HG03139 (cell line): ENCODE results near the gene ALOX12.
"Not testable (repeated sequence)": the region's sequence is repeated elsewhere in the genome, so short reads cannot be mapped to it uniquely, and the experiment has no call there.

ENCODE experiments used
- ATAC-seq: cut with Tn5 transposase; IDR thresholded peaks from one replicate; pipeline ENCODE4 v1.9.1; 2021; ENCODE audit not compliant: unreplicated experiment

The ALOX12 gene, protein sequence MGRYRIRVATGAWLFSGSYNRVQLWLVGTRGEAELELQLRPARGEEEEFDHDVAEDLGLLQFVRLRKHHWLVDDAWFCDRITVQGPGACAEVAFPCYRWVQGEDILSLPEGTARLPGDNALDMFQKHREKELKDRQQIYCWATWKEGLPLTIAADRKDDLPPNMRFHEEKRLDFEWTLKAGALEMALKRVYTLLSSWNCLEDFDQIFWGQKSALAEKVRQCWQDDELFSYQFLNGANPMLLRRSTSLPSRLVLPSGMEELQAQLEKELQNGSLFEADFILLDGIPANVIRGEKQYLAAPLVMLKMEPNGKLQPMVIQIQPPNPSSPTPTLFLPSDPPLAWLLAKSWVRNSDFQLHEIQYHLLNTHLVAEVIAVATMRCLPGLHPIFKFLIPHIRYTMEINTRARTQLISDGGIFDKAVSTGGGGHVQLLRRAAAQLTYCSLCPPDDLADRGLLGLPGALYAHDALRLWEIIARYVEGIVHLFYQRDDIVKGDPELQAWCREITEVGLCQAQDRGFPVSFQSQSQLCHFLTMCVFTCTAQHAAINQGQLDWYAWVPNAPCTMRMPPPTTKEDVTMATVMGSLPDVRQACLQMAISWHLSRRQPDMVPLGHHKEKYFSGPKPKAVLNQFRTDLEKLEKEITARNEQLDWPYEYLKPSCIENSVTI

GRCh38 chr17:6995500-6996255 lies at the start of gene ALOX12:
ALOX12 (plus strand) TSS chr17:6996049; CDS start chr17:6996118, 69 bp downstream.
- no peak for ATAC-seq

DNA sequence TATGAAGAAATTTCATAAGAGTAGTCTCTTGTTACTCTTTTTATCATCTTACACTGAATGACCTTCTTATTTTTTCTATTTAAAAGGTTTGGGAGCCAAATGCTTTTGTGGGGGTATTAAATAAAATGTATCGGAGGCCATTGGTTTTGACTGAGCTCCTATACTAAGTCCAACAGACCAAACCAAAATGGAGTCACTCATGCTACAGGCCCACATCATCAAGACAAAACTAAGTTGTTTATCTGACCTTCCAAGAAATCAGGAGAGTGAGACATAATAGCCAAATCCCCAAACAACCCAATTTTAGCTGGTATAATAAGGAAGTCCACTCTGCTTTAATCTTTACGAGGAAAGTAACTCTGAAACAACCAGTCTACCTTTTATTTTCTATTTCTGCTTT lies 48.1 kb upstream of the ALOX12 start:
- ATAC-seq, result no peak

DNA sequence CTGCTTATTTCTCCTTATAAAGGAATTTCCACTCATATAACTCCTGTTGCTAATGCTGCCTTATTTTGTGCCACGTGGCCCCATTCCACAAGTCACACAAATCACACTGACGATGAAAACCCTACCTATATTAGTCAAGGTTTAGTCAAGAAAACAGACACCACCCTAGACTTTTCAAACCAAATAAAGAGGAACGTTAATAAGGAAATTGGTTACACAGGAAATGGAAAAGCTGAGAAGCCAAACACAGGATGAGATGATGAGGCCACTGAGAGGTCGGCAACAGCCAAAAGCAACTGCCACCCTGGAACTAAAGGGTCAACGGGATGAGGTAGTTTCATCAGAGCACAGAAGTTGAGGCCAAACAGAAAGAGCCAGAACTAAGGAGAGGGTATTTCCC lies 47.3 kb upstream of the ALOX12 start:
- no peak for ATAC-seq

DNA sequence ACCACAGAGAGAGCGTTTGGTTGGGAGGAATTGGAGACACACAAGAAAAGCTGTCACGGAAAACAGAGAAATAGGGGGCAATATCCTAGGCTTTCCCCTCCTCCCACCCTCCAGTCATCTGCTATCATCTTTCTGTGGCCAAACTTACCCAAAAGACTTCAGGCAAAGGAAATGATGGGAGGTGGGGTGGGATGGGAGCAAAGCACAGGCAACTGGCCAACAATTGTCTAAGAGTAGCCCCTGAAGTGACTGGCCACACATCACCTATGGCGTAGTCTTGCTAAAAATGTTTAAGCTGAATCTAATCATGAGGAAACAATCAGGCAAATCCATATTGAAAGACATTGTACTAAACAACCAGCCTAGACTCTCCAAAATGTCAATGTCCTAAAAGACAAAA lies 46.9 kb upstream of the ALOX12 start:
- no peak for ATAC-seq

DNA sequence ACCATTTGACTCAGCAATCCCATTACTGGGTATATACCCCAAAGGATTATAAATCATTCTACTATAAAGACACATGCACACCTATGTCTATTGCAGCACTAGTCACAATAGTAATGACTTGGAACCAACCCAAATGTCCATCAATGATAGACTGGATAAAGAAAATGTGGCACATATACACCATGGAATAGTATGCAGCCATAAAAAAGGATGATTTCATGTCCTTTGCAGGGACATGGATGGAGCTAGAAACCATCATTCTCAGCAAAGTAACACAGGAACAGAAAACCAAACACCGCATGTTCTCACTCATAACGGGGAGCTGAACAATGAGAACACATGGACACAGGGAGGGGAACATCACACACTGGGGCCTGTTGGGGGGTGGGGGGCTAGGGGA lies 44.9 kb upstream of the ALOX12 start:
- not testable (repeated sequence) for ATAC-seq

DNA sequence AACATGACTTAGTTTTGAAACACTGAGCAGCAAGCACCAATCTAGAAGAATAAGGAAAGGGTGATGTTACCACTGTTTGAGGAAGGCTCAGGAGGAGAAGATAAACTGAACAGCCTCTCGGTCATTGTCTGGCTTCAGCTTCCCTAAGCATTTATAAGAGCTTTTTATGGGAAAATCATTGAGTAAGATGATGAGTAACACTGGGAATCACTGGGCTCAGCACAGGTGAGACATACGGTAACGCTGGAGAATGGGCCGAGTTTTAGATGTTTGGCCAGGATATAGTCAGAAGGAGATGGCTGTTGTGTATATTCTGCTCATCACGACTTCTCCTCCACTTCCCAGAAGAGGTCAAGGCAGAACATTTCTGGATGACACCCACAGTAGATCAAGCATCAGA lies 42.2 kb upstream of the ALOX12 start:
- no peak for ATAC-seq

- ATAC-seq, result no peak
Measured at GRCh38 chr17:6959700-6960099, 36.1 kb upstream of the ALOX12 start.

- ATAC-seq, result no peak
Measured at GRCh38 chr17:6969323-6969726, 26.5 kb upstream of the ALOX12 start.

DNA sequence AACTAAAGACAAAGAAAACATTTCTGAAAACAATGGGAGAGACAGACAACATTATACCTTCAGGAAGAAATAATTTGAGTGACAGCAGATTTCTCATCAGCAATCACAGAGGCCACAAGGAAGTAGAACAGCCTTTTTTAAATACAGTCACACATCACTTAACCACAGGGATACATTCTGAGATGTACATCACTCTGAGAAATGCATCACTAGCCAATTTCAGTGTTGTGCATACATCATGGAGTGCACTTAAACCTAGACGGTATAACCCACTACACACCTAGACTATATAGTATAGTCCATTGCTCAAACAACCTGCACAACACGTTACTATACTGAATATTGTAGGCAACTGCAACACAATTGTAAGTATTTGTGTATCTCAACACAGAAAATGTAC lies 24.9 kb upstream of the ALOX12 start:
- ATAC-seq, result no peak

DNA sequence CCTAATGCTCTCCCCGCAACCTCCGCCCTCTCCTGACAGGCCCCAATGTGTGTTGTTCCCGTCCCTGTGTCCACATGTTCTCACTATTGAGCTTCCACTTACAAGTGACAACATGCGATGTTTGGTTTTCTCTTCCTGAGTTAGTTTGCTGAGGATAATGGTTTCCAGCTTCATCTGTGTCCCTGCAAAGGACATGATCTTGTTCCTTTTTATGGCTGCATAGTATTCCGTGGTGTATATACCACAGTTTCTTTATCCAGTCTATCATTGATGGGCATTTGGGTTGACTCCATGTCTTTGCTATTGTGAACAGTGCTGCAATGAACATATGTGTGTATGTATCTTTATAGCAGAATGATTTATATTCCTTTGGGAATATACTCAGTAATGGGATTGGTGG lies 16.4 kb upstream of the ALOX12 start:
- ATAC-seq, result not testable (repeated sequence)

DNA sequence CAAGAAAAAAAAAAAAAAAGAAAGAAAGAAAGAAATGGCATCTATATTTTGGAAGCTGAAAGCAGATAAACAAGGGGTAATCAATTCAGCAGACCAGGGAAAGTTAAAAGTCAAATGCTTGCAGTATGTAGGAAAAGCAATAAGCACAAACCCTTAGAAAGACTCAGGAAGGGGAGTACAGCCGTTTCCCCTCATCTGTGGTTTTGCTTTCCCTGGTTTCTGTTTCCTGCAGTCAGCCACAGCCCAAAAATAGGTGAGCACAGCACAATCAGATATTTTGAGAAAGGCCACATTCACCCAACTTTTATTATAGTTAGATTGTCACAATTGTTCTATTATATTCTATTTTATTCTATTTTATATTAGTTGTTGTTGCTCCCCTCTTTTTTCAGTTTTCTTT lies 14.4 kb upstream of the ALOX12 start:
- ATAC-seq, result no peak

DNA sequence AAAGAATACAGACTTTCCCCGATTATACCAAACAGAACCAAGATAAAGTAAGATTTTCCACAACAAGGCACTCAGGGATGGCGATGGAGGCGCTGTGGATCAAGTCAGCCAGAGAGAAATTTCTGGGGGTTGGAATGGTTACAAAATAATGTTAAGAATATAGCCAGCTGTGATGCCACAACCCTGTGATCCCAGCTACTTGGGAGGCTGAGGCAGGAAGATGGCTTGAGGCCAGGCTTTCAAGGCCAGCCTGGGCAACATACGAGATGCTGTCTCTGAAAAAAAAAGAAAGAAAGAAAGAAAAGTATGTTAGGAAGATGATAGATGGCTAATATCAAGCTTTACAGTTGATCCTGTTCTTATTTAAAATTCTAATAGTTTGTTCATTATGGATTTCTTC lies 10.6 kb upstream of the ALOX12 start:
- no peak for ATAC-seq

DNA sequence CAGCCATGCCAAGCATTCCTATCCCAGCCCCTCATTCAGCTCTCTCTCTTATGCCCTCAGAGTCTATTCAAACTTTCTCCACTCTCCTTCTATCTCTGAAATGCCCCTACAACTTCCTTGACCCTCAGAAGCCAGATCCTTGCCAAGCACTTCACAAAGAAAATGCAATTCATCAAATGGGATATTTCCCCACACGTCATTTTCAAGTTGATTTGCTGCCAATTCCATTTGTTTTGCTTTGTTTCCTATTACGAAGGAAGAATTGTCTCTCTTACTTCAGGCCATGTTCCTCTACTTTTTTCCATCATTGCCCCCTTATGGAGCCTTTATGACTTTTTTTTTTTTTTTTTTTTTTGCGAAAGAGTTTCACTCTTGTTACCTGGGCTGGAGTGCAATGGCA lies 9.2 kb upstream of the ALOX12 start:
- no peak for ATAC-seq

- no peak for ATAC-seq
Measured at GRCh38 chr17:6989779-6990178, 6.1 kb upstream of the ALOX12 start.

GRCh38 chr17:6993613-6994056 lies 2.2 kb upstream of the ALOX12 start:
- not testable (repeated sequence) for ATAC-seq

DNA sequence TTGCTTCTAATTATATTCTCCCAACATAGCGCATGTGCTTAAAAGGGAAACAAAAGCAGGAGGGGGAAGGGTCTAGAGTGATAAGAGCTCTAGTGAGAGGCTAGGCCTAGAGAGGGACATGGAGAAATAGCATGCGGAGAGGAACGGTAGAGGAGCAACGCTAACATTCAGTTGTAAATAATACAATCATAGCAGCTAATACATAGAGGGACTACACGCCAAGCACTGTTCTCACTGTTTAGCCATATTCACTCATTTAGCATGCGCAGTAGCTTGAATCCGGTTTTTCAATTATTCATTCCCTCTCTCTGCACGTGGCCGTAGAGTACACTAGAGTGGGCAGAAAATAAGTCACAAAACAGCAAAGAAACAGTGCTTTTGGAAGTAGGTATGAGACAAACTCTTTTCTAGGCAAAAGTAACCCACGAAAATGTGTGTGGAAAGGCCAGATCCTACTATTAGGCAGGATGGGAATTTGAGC lies 1.7 kb upstream of the ALOX12 start:
- no peak for ATAC-seq

DNA sequence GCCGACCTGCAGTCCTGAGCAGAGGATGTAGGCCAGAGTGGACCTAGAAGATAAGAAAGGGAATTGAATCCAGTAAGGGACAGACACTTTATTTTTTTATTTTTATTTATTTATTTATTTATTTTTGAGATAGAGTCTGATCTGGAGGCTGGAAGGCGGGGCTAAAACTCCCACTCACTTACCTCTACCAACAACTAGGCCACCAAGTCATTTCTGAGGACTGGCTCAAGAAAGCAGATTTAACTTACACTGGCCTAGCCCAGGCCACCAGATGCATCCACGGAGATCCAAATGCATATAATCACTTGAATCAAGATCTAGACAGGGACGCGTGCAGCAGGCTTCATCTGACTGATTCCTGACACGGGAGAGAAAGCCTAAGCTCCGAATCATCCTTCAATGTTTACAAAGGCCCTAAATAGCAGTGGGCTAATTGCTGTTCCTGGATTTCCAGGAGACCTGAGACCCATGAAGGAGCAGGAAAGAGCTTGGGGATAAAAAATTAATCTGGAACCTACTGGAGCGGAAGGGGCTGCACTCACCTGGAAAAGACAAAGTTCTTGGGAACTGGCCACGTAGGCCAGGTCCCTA lies 1.1 kb upstream of the ALOX12 start:
- ATAC-seq, result no peak

DNA sequence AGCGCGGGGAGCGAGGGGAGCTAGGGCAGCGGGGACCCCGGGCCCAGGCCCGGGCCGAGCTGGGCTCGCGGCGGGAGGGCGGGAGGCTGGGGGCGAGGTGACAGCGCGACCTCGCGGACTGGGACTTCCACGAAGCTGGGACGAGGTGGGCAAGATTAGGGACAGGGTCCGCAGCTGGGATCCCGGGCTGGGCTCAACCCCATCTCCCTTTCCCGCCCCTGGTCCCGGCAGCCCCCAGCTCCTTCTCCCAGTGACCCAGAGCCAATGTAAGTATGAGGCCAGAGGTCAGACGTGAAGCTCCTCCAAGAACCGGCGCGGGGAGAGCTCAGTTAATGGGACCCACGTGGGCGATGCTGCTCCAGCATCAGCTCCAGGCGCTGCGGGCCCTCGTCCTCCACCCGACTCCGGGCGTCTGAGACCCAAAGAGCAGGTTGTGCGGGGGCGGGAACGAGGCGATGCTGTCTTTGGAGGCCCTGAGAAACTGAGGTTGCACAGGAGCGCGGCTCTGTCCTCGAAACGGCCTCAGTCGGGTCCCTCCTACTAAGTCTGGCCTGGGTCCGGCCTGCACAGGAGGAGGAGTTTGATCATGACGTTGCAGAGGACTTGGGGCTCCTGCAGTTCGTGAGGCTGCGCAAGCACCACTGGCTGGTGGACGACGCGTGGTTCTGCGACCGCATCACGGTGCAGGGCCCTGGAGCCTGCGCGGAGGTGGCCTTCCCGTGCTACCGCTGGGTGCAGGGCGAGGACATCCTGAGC lies 585 bp downstream of the ALOX12 start:
- ATAC-seq, result no peak

DNA sequence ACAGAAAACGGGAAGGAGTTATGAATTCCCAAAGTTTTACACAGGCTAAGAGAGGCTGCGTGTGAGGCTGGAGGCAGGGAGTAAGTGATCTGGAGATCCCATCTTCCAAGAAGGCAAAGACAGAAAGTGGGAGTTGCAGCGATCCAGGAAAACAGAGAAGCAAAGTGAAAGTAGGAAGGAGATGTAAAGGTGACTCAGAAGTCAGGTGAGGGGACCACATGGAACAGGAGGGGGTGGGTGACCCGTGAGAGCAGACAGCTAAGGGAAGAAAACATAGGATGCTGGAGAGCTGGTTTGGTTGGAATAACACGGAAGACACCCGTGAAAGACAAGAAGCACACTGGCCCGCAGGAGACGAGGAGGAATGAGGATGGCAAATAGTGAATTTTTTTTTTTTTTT lies 1.3 kb downstream of the ALOX12 start:
- ATAC-seq, result no peak

- no peak for ATAC-seq
Measured at GRCh38 chr17:6998855-6999508, 3.1 kb downstream of the ALOX12 start.
